ENCODE results near the gene OR4X2. TPM values are rescaled to one million over a fixed set of nuclear protein-coding genes. Genes with fewer than 3 reads are reported as not detected.

Gene OR4X2
- total RNA-seq, 8 experiments from 2014 or later, result not detected

Other genes starting within 250 kb of the OR4X2 start
- under 1 TPM in 2 of 8 experiments, not detected in 6; 0.21 to 0.66 TPM for gene OR4B1, start 28.3 kb upstream of the OR4X2 start, total RNA-seq
- not detected for gene OR4X1, start 18.8 kb downstream of the OR4X2 start, total RNA-seq
- gene OR4S1, start 61.1 kb downstream of the OR4X2 start, total RNA-seq, result under 1 TPM in 1 of 8 experiments, not detected in 7; 0.76 TPM
- gene OR4C3, start 79.8 kb downstream of the OR4X2 start, total RNA-seq, result under 1 TPM in 1 of 8 experiments, not detected in 7; 0.21 TPM
- gene OR4C5, start 121.4 kb downstream of the OR4X2 start, total RNA-seq, result under 1 TPM in 2 of 8 experiments, not detected in 6; 0.33 to 0.62 TPM
- under 1 TPM in 1 of 8 experiments, not detected in 7; 0.47 TPM for gene OR4A47, start 243.7 kb downstream of the OR4X2 start, total RNA-seq

Data from motor neuron (in vitro differentiated cells).